ENCODE data around the gene EFCAB5.

EFCAB5 gene

DNA sequence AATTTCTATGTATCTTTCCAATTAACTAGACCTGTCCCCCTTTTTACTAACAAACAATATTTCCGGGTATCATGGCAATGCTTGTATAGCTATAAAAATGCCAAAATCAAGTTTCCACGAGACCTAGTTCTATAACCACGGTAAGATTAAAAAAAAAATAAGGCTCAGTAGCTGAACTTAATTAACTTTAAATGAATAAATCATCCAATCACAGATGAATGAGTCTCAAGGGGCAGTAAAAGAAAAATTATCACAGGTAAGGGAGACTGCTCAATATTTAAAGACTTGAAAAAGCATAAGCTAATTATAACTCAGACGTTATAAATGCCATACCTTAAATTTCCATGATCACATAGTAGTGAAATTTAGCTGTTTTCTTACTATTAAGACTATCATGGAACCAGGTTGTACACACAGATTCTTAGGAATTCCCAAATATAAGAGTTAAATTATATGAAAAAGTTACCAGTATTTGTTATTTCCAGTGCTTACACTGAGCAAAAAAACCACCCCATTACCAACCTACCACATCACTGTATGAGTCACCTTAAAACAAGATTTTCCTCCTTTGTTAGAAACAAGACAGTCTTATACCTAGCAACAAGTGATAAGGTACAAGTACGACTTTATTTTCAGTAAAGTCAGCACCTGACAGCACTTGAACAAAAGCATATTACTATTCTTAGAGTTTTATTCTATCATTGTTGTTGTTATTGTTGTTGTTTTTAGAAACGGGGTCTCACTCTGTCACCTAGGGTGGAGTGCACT, 32.0 kb upstream of the EFCAB5 start:
- DNase-seq (no peak), ATAC-seq (ENCODE audit: insufficient read depth, low read depth) (no peak)
- Histone ChIP-seq H3K9me3 (ENCODE audit: insufficient read depth, low read length, severe bottlenecking) (peaks cover 10% of the 10 kb centered on the region), H4K20me1 (ENCODE audit: insufficient read depth, low read length) (peaks cover 16% of the 10 kb centered on the region), H3K27ac (ENCODE audit: low read length) (no peak overlapping the region), H3K36me3 (ENCODE audit: insufficient read depth, low read length) (no peaks in the 10 kb centered on the region; the same call in 1 of the 2 replicates), H3K79me2 (ENCODE audit: insufficient read depth, low read length) (peaks cover 95% of the 10 kb centered on the region), H3K27me3 (ENCODE audit: insufficient read depth, low read length, poor library complexity) (no peaks in the 10 kb centered on the region), H3K4me2 (ENCODE audit: insufficient read depth, low read length) (no peak overlapping the region), H2AFZ (ENCODE audit: low read depth, low read length) (no peak overlapping the region), H3K9ac (ENCODE audit: low read depth, low read length) (no peak overlapping the region), H3K4me1 (ENCODE audit: insufficient read depth, low read length) (no peaks in the 10 kb centered on the region), H3K4me3 (ENCODE audit: low read depth in 1 of 2, low read length in 2 of 2) (no peak overlapping the region)
- no peak for TF ChIP-seq EZH2 (IDR thresholded peaks at IDR 0.05; ENCODE audit: borderline replicate concordance, low read depth, low read length, severe bottlenecking)
- TF ChIP-seq, protein P1, sequence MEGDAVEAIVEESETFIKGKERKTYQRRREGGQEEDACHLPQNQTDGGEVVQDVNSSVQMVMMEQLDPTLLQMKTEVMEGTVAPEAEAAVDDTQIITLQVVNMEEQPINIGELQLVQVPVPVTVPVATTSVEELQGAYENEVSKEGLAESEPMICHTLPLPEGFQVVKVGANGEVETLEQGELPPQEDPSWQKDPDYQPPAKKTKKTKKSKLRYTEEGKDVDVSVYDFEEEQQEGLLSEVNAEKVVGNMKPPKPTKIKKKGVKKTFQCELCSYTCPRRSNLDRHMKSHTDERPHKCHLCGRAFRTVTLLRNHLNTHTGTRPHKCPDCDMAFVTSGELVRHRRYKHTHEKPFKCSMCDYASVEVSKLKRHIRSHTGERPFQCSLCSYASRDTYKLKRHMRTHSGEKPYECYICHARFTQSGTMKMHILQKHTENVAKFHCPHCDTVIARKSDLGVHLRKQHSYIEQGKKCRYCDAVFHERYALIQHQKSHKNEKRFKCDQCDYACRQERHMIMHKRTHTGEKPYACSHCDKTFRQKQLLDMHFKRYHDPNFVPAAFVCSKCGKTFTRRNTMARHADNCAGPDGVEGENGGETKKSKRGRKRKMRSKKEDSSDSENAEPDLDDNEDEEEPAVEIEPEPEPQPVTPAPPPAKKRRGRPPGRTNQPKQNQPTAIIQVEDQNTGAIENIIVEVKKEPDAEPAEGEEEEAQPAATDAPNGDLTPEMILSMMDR (IDR thresholded peaks at IDR 0.05; ENCODE audit: borderline replicate concordance, extremely low read depth, low read length, poor library complexity, severe bottlenecking) = no peak

DNA sequence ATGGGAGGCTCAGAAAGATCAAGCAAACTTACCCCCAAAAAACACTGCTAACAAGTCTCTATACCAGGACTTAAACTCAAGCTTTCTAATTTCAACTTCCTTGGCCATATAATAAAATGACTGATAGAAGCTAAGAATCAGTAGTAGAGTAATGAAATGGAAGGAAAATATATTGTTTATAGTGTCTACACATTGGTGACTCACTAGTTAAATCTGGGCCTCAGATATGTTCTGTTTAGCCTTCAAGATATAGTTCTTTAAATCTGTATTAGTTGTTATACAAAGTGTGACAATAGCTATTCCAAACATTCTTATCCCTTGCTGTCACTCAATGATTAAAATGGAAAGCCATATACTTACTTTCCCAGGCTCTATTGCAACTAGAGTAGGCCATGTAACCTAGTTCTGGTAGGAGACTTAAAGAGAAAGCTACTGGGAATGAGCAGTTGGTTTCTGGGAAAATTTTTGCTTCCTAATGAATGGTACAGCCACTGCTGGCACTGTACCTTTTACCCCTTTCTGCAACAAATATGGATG, 29.7 kb upstream of the EFCAB5 start:
- no peaks in the 10 kb centered on the region for H3K4me1 ChIP-seq (ENCODE audit: insufficient read depth, low read length)
- TF ChIP-seq EZH2 (IDR thresholded peaks at IDR 0.05; ENCODE audit: borderline replicate concordance, low read depth, low read length, severe bottlenecking) = no peak
- TF ChIP-seq, protein P1 (IDR thresholded peaks at IDR 0.05; ENCODE audit: borderline replicate concordance, extremely low read depth, low read length, poor library complexity, severe bottlenecking) = no peak
- peaks cover 4% of the 10 kb centered on the region for H3K9me3 ChIP-seq (ENCODE audit: insufficient read depth, low read length, severe bottlenecking)
- peaks cover 92% of the 10 kb centered on the region for H3K79me2 ChIP-seq (ENCODE audit: insufficient read depth, low read length)
- H3K36me3 ChIP-seq (ENCODE audit: insufficient read depth, low read length) = no peaks in the 10 kb centered on the region; the same call in 1 of the 2 replicates
- H4K20me1 ChIP-seq (ENCODE audit: insufficient read depth, low read length) = peaks cover 18% of the 10 kb centered on the region; the same call in 1 of the 2 replicates
- no peak overlapping the region for H3K4me2 ChIP-seq (ENCODE audit: insufficient read depth, low read length)
- DNase-seq (no peak), ATAC-seq (ENCODE audit: insufficient read depth, low read depth) (no peak)
- no peak overlapping the region for H3K9ac ChIP-seq (ENCODE audit: low read depth, low read length)
- no peak overlapping the region for H3K27ac ChIP-seq (ENCODE audit: low read length)
- H3K27me3 ChIP-seq (ENCODE audit: insufficient read depth, low read length, poor library complexity) = no peaks in the 10 kb centered on the region
- no peak overlapping the region for H3K4me3 ChIP-seq (ENCODE audit: low read depth in 1 of 2, low read length in 2 of 2)
- no peak overlapping the region for H2AFZ ChIP-seq (ENCODE audit: low read depth, low read length)

DNA sequence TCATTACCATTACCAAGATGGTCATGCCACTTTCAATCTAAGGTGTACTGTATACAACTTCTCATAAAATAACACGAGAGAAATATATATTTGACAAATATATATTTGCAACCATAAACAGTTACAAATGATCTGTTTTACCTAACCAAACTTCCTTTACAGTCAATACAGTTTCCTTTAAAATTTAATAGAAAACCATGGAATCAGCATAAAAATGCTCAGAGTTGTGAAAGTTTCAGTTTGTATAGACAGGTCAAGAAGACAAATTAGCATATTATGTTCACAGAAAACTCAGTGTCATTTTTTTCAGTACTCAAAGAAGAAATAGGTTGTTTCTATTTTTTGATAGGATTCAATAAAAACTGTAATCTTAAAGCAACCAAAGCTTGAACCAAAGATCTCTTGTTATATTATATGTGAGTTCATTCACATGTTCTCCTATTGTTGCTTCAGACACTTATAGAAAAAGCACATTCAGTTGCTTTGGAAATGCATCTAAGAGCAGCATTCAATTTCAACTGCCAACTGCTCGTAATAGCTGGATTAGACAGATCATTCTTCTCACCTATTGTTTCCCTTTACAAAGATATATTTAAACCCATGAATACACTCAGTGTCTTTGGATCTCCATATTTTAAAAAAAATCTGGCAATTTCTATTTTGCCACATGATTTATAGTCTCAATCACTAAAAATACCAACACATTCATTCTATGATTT, 26.5 kb upstream of the EFCAB5 start:
- Histone ChIP-seq H3K4me1 (ENCODE audit: insufficient read depth, low read length) (no peaks in the 10 kb centered on the region), H3K36me3 (ENCODE audit: insufficient read depth, low read length) (no peaks in the 10 kb centered on the region), H3K27ac (ENCODE audit: low read length) (no peak overlapping the region), H3K9ac (ENCODE audit: low read depth, low read length) (no peak overlapping the region), H3K9me3 (ENCODE audit: insufficient read depth, low read length, severe bottlenecking) (no peaks in the 10 kb centered on the region), H3K4me3 (ENCODE audit: low read depth in 1 of 2, low read length in 2 of 2) (no peak overlapping the region), H2AFZ (ENCODE audit: low read depth, low read length) (no peak overlapping the region), H3K79me2 (ENCODE audit: insufficient read depth, low read length) (peaks cover 93% of the 10 kb centered on the region), H4K20me1 (ENCODE audit: insufficient read depth, low read length) (peaks cover 27% of the 10 kb centered on the region; the same call in 1 of the 2 replicates), H3K27me3 (ENCODE audit: insufficient read depth, low read length, poor library complexity) (no peaks in the 10 kb centered on the region), H3K4me2 (ENCODE audit: insufficient read depth, low read length) (no peak overlapping the region)
- DNase-seq = no peak
- ATAC-seq (ENCODE audit: insufficient read depth, low read depth) = no peak
- no peak for TF ChIP-seq EZH2 (IDR thresholded peaks at IDR 0.05; ENCODE audit: borderline replicate concordance, low read depth, low read length, severe bottlenecking)
- TF ChIP-seq, protein P1 (IDR thresholded peaks at IDR 0.05; ENCODE audit: borderline replicate concordance, extremely low read depth, low read length, poor library complexity, severe bottlenecking) = no peak

Data from DND-41 (cell line).